Activated CD8-positive, alpha-beta T cell treated with anti-CD3 and anti-CD28 coated beads for 36 hours (primary cell): ENCODE results near the gene SLC25A31. TPM values are rescaled to one million over a fixed set of nuclear protein-coding genes. Genes with fewer than 3 reads are reported as not detected.

Source experiments
- ATAC-seq: fragments of 200-7000 bp; cut with Tn5 transposase; one replicate; pipeline ENCODE4 v1.10.0; 2021; ENCODE audit warnings: mild to moderate bottlenecking, moderate library complexity
- CTCF ChIA-PET: fragments of 350-600 bp; sonication (Branson Sonifier 250); formaldehyde crosslinking; loops from one replicate; lab custom pipeline; 2021; ENCODE audit warnings: antibody characterized with exemption; lab: Charles Lee
- POLR2A ChIA-PET: fragments of 350-600 bp; sonication (Branson Sonifier 250); formaldehyde crosslinking; loops from one replicate; lab custom pipeline; 2021; ENCODE audit warnings: antibody characterized with exemption; lab: Charles Lee
- DNase-seq: peaks from one replicate; pipeline ENCODE4 v3.0.0-alpha.2; 2020
- H3K27ac Mint-ChIP-seq: one replicate; pipeline ENCODE4 v1.8.0; 2021; ENCODE audit warnings: mild to moderate bottlenecking, mixed read lengths
- H3K27me3 Mint-ChIP-seq: one replicate; pipeline ENCODE4 v1.8.0; 2021; ENCODE audit warnings: mixed read lengths
- H3K36me3 Mint-ChIP-seq: one replicate; pipeline ENCODE4 v1.8.0; 2021; ENCODE audit warnings: low read depth, mixed read lengths
- H3K4me1 Mint-ChIP-seq: one replicate; pipeline ENCODE4 v1.8.0; 2021; ENCODE audit warnings: low read depth, mixed read lengths
- H3K4me3 Mint-ChIP-seq: one replicate; pipeline ENCODE4 v1.8.0; 2021; ENCODE audit warnings: mild to moderate bottlenecking, moderate library complexity, mixed read lengths
- H3K9me3 Mint-ChIP-seq: one replicate; pipeline ENCODE4 v1.8.0; 2021; ENCODE audit warnings: mixed read lengths
- CTCF ChIP-seq: fragments of 200-600 bp; IDR thresholded peaks from one replicate; pipeline ENCODE4 v1.8.0; 2022; ENCODE audit warnings: antibody characterized with exemption, mild to moderate bottlenecking
- intact Hi-C: fragments of 100-400 bp; cut with micrococcal nuclease; formaldehyde crosslinking; loops from one replicate; pipeline ENCODE4 v1.10.0; 2022
- total RNA-seq, 2 experiments: library from RNA; stranded (reverse); gene quantifications; one replicate each; pipeline ENCODE4 v1.2.3, GENCODE V29; 2021

Gene SLC25A31
- total RNA-seq, 2 experiments from 2014 or later, result not detected

GRCh38 chr4:127708985-127709384 is 21.2 kb upstream of the SLC25A31 start:
- ATAC-seq (no peak), DNase-seq (no peak)
- Mint-ChIP-seq H3K9me3 (no peaks in the 10 kb centered on the region), H3K4me3 (no peak overlapping the region), H3K27ac (no peak overlapping the region), H3K27me3 (no peaks in the 10 kb centered on the region), H3K4me1 (no peaks in the 10 kb centered on the region), H3K36me3 (no peaks in the 10 kb centered on the region)
- CTCF ChIA-PET, result no interaction called here
- POLR2A ChIA-PET, result no interaction called here
- no peak for TF ChIP-seq CTCF
- intact Hi-C loops, result no loop called here

GRCh38 chr4:127709456-127709855 is 20.7 kb upstream of the SLC25A31 start:
- ATAC-seq, result no peak
- POLR2A ChIA-PET, result no interaction called here
- H3K27me3 Mint-ChIP-seq, result no peaks in the 10 kb centered on the region
- H3K27ac Mint-ChIP-seq, result no peak overlapping the region
- DNase-seq, result no peak
- H3K36me3 Mint-ChIP-seq, result no peaks in the 10 kb centered on the region
- no peaks in the 10 kb centered on the region for H3K9me3 Mint-ChIP-seq
- CTCF ChIA-PET, result no interaction called here
- H3K4me3 Mint-ChIP-seq, result no peak overlapping the region
- intact Hi-C loops, result no loop called here
- TF ChIP-seq CTCF, result no peak
- H3K4me1 Mint-ChIP-seq, result no peaks in the 10 kb centered on the region

- CTCF ChIA-PET, result interaction anchor here (1.0 to 2.9 kb wide), 5 partner anchors 11 to 130 kb away, joined by 3 to 11 read pairs (median 7); no protein-coding TSS in a partner anchor
- ATAC-seq (no peak), DNase-seq (no peak)
- Mint-ChIP-seq H3K27ac (no peak overlapping the region), H3K27me3 (peaks cover 4% of the 10 kb centered on the region), H3K4me1 (no peaks in the 10 kb centered on the region), H3K4me3 (no peak overlapping the region), H3K36me3 (no peaks in the 10 kb centered on the region), H3K9me3 (peaks cover 2% of the 10 kb centered on the region)
- intact Hi-C loops, result no loop called here
- POLR2A ChIA-PET, result no interaction called here
- no peak for TF ChIP-seq CTCF
These were observed 1.2 kb downstream of the SLC25A31 start for GRCh38 chr4:127731406-127731805.

- DNase-seq, result no peak
- Mint-ChIP-seq H3K27me3 (peaks cover 2% of the 10 kb centered on the region), H3K9me3 (peaks cover 2% of the 10 kb centered on the region), H3K4me1 (no peaks in the 10 kb centered on the region), H3K27ac (no peak overlapping the region), H3K4me3 (no peak overlapping the region), H3K36me3 (no peaks in the 10 kb centered on the region)
- POLR2A ChIA-PET, result no interaction called here
- no peak for TF ChIP-seq CTCF
- no peak for ATAC-seq
- CTCF ChIA-PET, result interaction anchor here (0.6 to 2.9 kb wide), 13 partner anchors 8 to 318 kb away, joined by 3 to 11 read pairs (median 4); partner anchors contain the start of gene HSPA4L
- intact Hi-C loops, result loop anchor here (2.0 kb wide), 1 partner anchor 128 kb away; no protein-coding TSS in a partner anchor
These were observed 2.6 kb downstream of the SLC25A31 start for GRCh38 chr4:127732623-127733328.

- Mint-ChIP-seq H3K4me3 (no peak overlapping the region), H3K27me3 (peaks cover 7% of the 10 kb centered on the region), H3K27ac (no peak overlapping the region), H3K4me1 (no peaks in the 10 kb centered on the region), H3K36me3 (no peaks in the 10 kb centered on the region), H3K9me3 (no peaks in the 10 kb centered on the region)
- CTCF ChIA-PET, result no interaction called here
- ATAC-seq (no peak), DNase-seq (no peak)
- TF ChIP-seq CTCF, result no peak
- intact Hi-C loops, result no loop called here
- POLR2A ChIA-PET, result no interaction called here
These were observed 4.8 kb downstream of the SLC25A31 start for GRCh38 chr4:127734976-127735375.
